ENCODE results near the gene SUPT6H.
"Not testable (repeated sequence)": the region's sequence is repeated elsewhere in the genome, so short reads cannot be mapped to it uniquely, and the experiment has no call there.

DNA sequence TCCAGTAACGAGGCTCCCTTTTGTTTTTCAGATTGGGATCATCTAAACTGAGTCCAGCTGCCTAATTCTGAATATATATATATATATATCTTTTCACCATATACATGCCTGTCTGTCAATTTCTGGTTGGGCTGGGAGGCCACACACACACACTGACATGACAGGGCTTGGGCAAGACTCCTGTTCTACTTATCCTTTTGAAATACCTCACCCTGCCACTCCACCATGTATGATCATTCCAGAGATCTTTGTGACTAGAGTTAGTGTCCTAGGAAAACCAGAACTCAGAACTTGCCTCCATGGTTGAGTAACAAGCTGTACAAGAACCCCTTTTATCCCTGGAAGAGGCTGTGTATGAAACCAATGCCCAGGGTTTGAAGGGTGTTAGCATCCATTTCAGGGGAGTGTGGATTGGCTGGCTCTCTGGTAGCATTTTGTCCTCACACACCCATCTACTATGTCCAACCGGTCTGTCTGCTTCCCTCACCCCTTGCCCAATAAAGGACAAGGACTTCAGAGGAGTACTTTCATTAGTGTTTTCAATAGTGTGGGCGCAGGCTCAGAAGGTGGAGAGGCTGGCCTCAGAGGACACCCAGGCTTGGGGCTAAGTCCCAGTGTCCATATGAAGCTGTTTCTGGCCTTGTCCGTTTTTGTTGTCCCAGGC is 62.0 kb downstream of the SUPT6H start:
- TF ChIP-seq, protein P1, sequence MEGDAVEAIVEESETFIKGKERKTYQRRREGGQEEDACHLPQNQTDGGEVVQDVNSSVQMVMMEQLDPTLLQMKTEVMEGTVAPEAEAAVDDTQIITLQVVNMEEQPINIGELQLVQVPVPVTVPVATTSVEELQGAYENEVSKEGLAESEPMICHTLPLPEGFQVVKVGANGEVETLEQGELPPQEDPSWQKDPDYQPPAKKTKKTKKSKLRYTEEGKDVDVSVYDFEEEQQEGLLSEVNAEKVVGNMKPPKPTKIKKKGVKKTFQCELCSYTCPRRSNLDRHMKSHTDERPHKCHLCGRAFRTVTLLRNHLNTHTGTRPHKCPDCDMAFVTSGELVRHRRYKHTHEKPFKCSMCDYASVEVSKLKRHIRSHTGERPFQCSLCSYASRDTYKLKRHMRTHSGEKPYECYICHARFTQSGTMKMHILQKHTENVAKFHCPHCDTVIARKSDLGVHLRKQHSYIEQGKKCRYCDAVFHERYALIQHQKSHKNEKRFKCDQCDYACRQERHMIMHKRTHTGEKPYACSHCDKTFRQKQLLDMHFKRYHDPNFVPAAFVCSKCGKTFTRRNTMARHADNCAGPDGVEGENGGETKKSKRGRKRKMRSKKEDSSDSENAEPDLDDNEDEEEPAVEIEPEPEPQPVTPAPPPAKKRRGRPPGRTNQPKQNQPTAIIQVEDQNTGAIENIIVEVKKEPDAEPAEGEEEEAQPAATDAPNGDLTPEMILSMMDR (conservative IDR thresholded peaks at IDR 0.05; ENCODE audit: low read length), result not testable (repeated sequence)
- TF ChIP-seq EZH2phosphoT487 (IDR thresholded peaks at IDR 0.05; ENCODE audit: borderline replicate concordance, low read depth, low read length), result not testable (repeated sequence)

All from OCI-LY7 (cell line).